ENCODE measurements around the gene STX5. TPM values are rescaled to one million over a fixed set of nuclear protein-coding genes. Genes with fewer than 3 reads are reported as not detected.
"Not testable (repeated sequence)": the region's sequence is repeated elsewhere in the genome, so short reads cannot be mapped to it uniquely, and the experiment has no call there.

STX5 gene
- total RNA-seq, 2 donors from 2014 or later = 32.0 to 53.4 TPM

DNA sequence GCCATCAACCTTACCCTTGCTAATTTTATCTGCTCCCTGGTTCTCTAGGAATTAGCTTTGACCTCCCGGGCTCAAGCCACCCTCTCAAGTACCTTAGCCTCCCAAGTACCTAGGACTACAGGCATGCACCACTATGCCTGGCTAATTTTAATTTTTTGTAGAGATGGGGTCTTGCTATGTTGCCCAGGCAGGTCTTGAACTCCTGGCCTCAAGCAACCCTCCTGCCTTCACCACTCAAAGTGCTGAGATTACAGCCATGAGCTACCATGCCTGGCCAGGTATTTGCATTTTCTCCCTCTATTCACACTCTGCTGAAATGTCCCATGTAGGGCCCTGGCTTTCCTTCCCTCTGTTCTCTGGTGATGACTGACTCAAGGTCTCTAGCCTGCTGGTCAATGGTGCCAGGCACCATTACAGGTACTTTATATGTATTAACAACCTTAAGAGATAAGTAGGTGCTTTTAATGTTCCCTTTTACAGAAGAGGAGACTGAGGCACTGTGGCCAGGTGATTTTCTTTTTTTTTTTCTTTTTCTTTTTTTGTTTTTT lies 16.0 kb upstream of the STX5 start:
- ATAC-seq = no peak
- H3K27ac Mint-ChIP-seq = no peak overlapping the region

DNA sequence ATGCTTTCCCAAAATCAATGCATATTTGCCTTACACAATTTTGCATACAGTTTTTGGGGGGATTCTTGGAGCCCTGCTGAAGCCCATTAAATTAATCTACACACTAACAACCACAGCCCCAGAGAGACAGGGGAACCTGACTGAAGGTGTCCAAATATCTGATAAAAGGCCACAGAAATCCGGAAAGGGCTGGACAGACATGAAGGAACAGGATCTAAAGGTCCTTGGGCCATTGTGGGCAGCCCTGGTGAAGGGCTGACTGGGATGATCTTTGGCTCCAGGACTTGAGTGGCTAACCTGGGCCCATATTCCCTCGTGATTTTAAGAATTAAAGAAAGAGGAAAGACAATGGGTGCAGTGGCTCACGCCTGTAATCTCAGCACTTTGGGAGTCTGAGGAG lies 14.3 kb upstream of the STX5 start:
- H3K36me3 Mint-ChIP-seq = no peaks in the 10 kb centered on the region
- no peak overlapping the region for H3K27ac Mint-ChIP-seq
- no peak overlapping the region for H3K4me3 Mint-ChIP-seq
- H3K9me3 Mint-ChIP-seq = no peaks in the 10 kb centered on the region
- no peaks in the 10 kb centered on the region for H3K4me1 Mint-ChIP-seq (ENCODE audit: low read depth in 2 of 2)
- ATAC-seq = no peak
- no peaks in the 10 kb centered on the region for H3K27me3 Mint-ChIP-seq
- DNase-seq (ENCODE audit: low spot score) = no peak

More for the DNA sequence above, 16.0 kb upstream of the STX5 start:
- H3K9me3 Mint-ChIP-seq = no peaks in the 10 kb centered on the region
- peaks cover 11% of the 10 kb centered on the region for H3K36me3 Mint-ChIP-seq
- H3K4me3 Mint-ChIP-seq = no peak overlapping the region
- peaks cover 6 to 9% of the 10 kb centered on the region in 2 donors for H3K4me1 Mint-ChIP-seq (ENCODE audit: low read depth in 2 of 2)
- DNase-seq (ENCODE audit: low spot score) = no peak
- no peaks in the 10 kb centered on the region for H3K27me3 Mint-ChIP-seq

GRCh38 chr11:62844154-62844553 lies 12.3 kb upstream of the STX5 start:
- DNase-seq (ENCODE audit: low spot score) = no peak
- Mint-ChIP-seq H3K9me3 (no peaks in the 10 kb centered on the region), H3K27me3 (no peaks in the 10 kb centered on the region), H3K36me3 (no peaks in the 10 kb centered on the region), H3K27ac (no peak overlapping the region), H3K4me3 (no peak overlapping the region), H3K4me1 (ENCODE audit: low read depth in 2 of 2) (peaks cover 12 to 14% of the 10 kb centered on the region in 2 donors)
- ATAC-seq = no peak

GRCh38 chr11:62843466-62843865 lies 11.6 kb upstream of the STX5 start:
- Mint-ChIP-seq H3K4me3 (no peak overlapping the region), H3K9me3 (no peaks in the 10 kb centered on the region), H3K36me3 (no peaks in the 10 kb centered on the region), H3K27me3 (no peaks in the 10 kb centered on the region), H3K4me1 (ENCODE audit: low read depth in 2 of 2) (peaks cover 16 to 18% of the 10 kb centered on the region in 2 donors), H3K27ac (peak overlapping the region; percentile 16 to 40)
- ATAC-seq (no peak), DNase-seq (ENCODE audit: low spot score) (no peak)

DNA sequence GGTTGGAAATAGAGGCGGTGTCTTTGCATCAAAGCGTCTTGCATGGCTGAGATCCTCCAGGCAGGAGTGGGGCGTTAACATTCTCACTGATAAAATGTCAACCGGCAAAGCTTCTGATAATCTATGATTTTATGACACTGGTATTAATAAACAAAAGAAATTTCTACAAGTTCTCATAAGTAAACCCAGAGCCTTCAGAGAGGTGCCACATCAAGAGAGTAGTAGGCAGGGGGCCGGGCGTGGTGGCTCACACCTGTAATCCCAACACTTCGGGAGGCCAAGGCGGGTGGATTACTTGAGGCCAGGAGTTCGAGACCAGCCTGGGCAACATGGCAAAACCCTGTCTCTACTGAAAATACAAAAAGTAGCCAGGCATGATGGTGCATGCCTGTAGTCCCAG lies 11.0 kb upstream of the STX5 start:
- H3K36me3 Mint-ChIP-seq; H3K4me3 Mint-ChIP-seq; ATAC-seq; H3K9me3 Mint-ChIP-seq; H3K27me3 Mint-ChIP-seq; DNase-seq (ENCODE audit: low spot score): not testable (repeated sequence)
- peak overlapping the region in 1 of 2 donors; percentile 40 for H3K27ac Mint-ChIP-seq
- peaks cover 16 to 18% of the 10 kb centered on the region in 2 donors for H3K4me1 Mint-ChIP-seq (ENCODE audit: low read depth in 2 of 2)

GRCh38 chr11:62842171-62842741 lies 10.4 kb upstream of the STX5 start:
- Mint-ChIP-seq H3K9me3 (no peaks in the 10 kb centered on the region), H3K27ac (no peak overlapping the region), H3K4me3 (no peak overlapping the region), H3K4me1 (ENCODE audit: low read depth in 2 of 2) (peaks cover 22% of the 10 kb centered on the region in 2 donors), H3K36me3 (peaks cover 5% of the 10 kb centered on the region), H3K27me3 (no peaks in the 10 kb centered on the region)
- DNase-seq (ENCODE audit: low spot score) (peak; percentile 75), ATAC-seq (no peak)

DNA sequence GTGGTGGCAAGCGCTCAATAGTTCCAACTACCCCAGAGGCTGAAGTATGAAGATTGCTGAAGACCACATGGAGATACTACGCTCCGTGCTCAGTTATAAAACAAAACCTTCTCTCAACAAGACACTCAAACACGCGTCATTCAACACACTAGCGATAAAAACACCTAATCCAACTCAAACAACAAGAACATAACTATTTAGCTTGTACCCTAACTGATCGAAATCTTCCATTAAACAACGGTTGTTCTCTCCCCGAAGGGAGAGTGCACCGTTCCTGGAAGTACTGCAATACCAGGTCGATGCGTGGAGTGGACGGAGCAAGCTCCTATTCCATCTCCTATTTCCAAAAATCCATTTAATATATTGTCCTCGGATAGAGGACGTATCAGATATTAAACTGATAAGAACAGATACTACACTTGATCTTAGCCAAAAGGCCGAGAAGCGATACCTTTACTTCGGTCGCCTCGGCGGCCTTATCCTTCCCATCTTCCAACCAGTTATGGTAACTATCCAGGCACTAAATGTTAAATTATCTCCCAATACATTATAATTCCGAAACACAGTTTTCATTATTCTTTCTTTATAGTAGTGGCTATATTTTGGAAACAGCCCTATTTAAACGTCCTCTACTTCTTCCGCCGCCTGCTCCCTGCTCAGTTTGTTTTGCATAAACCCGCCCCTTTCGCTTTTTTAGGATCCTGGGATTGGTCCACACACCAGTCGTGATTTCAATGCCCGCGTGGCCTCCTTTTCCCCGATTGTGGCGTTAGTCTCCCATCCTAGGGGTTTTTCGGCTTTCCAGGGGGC lies 9.7 kb upstream of the STX5 start:
- H3K4me1 Mint-ChIP-seq (ENCODE audit: low read depth in 2 of 2) = peaks cover 22 to 24% of the 10 kb centered on the region in 2 donors
- peak; percentile 83 to 86 for ATAC-seq
- no peak overlapping the region for H3K4me3 Mint-ChIP-seq
- peak; percentile 90 for DNase-seq (ENCODE audit: low spot score)
- H3K9me3 Mint-ChIP-seq = no peaks in the 10 kb centered on the region
- H3K27me3 Mint-ChIP-seq = no peaks in the 10 kb centered on the region
- H3K27ac Mint-ChIP-seq = no peak overlapping the region
- H3K36me3 Mint-ChIP-seq = peaks cover 5% of the 10 kb centered on the region

DNA sequence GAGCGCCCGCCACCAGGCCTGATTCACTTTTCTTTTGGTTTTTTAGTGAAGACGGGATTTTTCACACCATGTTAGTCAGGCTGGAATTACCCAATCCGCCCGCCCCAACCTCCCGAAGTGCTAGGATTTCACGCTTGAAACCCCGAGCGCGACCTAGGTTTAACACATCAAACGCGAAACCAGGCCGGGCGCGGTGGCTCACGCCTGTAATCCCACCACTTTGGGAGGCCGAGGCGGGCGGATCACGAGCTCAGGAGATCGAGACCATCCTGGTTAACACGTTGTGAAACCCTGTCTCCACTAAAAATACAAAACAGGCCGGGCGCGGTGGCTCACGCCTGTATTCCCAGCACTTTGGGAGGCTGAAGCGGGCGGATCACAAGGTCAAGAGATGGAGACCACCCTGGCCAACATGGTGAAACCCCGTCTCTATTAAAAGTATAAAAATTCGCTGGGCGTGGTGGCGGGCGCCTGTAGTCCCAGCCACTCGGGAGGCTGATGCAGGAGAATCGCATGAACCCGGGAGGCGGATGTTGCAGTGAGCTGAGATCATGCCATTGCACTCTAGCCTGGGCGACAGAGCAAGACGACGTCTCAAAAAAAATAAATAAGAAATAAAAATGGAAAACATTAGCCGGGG lies 9.0 kb upstream of the STX5 start:
- H3K4me1 Mint-ChIP-seq (ENCODE audit: low read depth in 2 of 2) = peaks cover 22 to 27% of the 10 kb centered on the region in 2 donors
- H3K9me3 Mint-ChIP-seq, H3K36me3 Mint-ChIP-seq, H3K27me3 Mint-ChIP-seq, H3K4me3 Mint-ChIP-seq, H3K27ac Mint-ChIP-seq: not testable (repeated sequence)
- ATAC-seq (peak; percentile 60 to 68), DNase-seq (ENCODE audit: low spot score) (peak; percentile 96)

- ATAC-seq (peak; percentile 57 to 62), DNase-seq (ENCODE audit: low spot score) (peak; percentile 91)
- H3K27ac Mint-ChIP-seq = no peak within 1 kb of the TSS
- H3K4me1 Mint-ChIP-seq (ENCODE audit: low read depth in 2 of 2) = peaks cover 29 to 31% of the 10 kb centered on the region in 2 donors
- H3K4me3 Mint-ChIP-seq = no peak within 1 kb of the TSS
- H3K36me3 Mint-ChIP-seq = peaks cover 10% of the 10 kb centered on the region
- no peaks in the 10 kb centered on the region for H3K9me3 Mint-ChIP-seq
- no peaks in the 10 kb centered on the region for H3K27me3 Mint-ChIP-seq
These were observed 7.4 kb upstream of the STX5 start, which contains the start of gene WDR74 for GRCh38 chr11:62839050-62839945. Gene WDR74 (minus strand): TSS chr11:62839590. CDS start chr11:62839570, 20 bp downstream.

DNA sequence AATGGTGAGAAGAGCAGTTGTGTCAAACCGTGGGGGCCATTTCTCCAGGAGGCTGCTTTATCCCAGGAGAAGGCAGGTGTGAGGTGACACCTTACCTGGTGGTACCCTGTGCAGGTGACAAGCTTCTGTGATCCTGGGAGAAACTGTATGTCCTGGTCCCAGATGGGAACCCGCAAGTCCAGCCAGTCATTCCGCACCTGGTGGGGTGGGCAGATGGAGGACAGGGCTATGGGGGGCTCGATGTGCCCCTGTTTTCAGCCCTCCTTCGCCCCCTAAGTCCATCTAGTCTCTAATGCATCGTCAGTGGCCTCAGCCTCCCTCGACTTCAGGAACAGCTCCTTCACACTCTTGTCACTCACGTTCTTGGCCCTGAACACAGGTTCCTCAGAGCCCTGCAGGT lies 3.5 kb upstream of the STX5 start:
- H3K4me1 Mint-ChIP-seq (ENCODE audit: low read depth in 2 of 2) = peaks cover 43 to 46% of the 10 kb centered on the region in 2 donors
- H3K27ac Mint-ChIP-seq = no peak overlapping the region
- H3K36me3 Mint-ChIP-seq = peaks cover 10% of the 10 kb centered on the region
- no peak overlapping the region for H3K4me3 Mint-ChIP-seq
- no peaks in the 10 kb centered on the region for H3K27me3 Mint-ChIP-seq
- no peak for DNase-seq (ENCODE audit: low spot score)
- ATAC-seq = no peak
- no peaks in the 10 kb centered on the region for H3K9me3 Mint-ChIP-seq

DNA sequence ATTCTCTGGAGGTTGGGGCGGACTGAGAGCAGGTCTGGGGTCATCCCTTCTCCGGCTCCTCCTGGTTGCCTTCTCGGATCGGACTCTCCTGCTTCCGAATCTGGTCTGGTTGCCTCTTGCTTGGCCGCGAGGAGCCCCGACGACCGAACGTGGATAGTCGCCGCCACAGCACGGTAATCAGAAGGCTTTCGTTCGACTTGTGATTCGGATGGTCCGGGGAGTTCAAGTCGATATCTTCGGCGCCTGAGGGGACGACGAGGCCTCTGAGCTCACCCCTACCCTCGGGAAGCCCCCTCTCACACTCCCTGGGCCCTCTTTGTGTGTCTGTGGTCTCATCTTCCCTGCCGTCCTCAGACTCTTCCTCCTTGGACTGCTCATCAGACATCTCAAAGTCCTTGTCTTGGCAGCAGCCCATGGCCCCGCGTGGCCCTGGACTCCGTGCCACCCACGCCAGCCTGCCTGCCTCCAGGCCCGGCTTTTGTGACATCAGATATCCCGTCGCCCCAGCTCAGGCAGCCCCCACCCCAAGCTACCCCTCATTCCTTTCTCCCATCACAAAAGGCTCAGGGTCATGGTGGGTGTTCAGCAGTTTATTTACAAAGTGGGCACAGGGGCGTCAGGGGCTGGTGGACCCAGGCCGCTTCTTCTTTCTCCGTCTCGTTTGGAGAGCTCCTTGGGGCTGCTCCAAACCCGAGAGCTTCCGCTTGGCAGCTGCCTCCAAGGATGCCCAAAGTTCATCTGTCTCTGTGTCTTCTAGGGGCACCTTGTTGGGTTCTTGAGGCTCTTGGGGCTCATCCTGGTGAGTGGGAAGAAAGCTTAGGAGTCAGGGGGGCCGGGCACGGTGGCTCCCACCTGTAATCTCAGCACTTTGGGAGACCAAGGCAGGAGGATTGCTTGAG lies 734 bp upstream of the STX5 start, which contains the start of gene TEX54:
TSS of gene TEX54 (minus strand) at position 506 of the 899 bp plus-strand sequence.
- H3K9me3 Mint-ChIP-seq = no peaks in the 10 kb centered on the region
- ATAC-seq (peak in 1 of 2 donors; percentile 6), DNase-seq (ENCODE audit: low spot score) (no peak)
- peak within 1 kb of the TSS; percentile 94 to 95 for H3K27ac Mint-ChIP-seq
- H3K27me3 Mint-ChIP-seq = no peaks in the 10 kb centered on the region
- peaks cover 8% of the 10 kb centered on the region for H3K36me3 Mint-ChIP-seq
- peaks cover 28 to 38% of the 10 kb centered on the region in 2 donors for H3K4me1 Mint-ChIP-seq (ENCODE audit: low read depth in 2 of 2)
- H3K4me3 Mint-ChIP-seq = peak within 1 kb of the TSS; percentile 94

DNA sequence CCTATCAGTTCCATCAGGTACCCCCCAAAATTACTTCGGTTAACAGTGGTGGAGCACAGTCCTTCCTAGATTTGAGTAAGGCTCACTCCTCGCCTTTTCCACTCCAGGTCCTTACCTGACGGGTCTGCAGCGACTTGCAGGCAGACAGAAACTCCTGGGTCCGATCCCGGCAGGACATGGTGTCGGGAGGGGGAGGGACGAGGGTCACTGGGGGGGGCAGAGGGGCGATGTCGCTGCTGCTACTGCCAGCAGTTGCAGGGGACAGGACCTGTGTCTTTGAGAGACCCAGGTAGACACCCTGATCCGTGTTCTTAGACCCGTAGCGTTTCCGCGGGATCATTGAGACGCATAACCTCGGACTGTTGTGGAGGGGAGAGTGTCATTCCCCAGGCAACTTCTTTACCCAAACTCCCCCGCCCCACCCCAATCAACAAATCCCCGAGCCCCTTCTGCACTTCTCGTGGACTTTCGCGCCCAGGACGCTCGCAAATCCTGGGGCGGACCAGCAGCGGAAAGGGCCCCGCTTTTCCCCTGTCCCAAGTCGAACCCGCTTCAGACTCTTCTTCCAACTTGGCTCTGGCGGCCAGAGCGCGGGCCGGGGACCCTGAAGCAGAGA lies 839 bp downstream of the STX5 start:
- Mint-ChIP-seq H3K4me3 (peak overlapping the region; percentile 94), H3K27me3 (no peaks in the 10 kb centered on the region), H3K36me3 (peaks cover 5% of the 10 kb centered on the region), H3K9me3 (no peaks in the 10 kb centered on the region), H3K27ac (peak overlapping the region; percentile 94 to 95), H3K4me1 (ENCODE audit: low read depth in 2 of 2) (peaks cover 24 to 35% of the 10 kb centered on the region in 2 donors)
- no peak for DNase-seq (ENCODE audit: low spot score)
- no peak for ATAC-seq

Measured in natural killer cell treated with Interleukin-12 subunit alpha and Interleukin-12 subunit beta and Interleukin-15 and Interleukin-18, amount 100 ng/mL, for 72 hours (primary cell).